EH (cell line): ENCODE data around the gene FAM204A.
A peak's percentile ranks its signal among the peaks of the same experiment; 100 is the strongest.

Experiments used
- DNase-seq: peaks from one replicate; pipeline ENCODE4 v3.0.0-alpha.2; 2015; ENCODE audit warnings: low read depth

The FAM204A gene

GRCh38 chr10:118332236-118332635 is 9.9 kb downstream of the FAM204A start:
- DNase-seq: no peak

GRCh38 chr10:118330295-118331076 is 11.6 kb downstream of the FAM204A start:
- DNase-seq: no peak

- DNase-seq: no peak
Measured at GRCh38 chr10:118324140-118324539, 18.0 kb downstream of the FAM204A start.

DNA sequence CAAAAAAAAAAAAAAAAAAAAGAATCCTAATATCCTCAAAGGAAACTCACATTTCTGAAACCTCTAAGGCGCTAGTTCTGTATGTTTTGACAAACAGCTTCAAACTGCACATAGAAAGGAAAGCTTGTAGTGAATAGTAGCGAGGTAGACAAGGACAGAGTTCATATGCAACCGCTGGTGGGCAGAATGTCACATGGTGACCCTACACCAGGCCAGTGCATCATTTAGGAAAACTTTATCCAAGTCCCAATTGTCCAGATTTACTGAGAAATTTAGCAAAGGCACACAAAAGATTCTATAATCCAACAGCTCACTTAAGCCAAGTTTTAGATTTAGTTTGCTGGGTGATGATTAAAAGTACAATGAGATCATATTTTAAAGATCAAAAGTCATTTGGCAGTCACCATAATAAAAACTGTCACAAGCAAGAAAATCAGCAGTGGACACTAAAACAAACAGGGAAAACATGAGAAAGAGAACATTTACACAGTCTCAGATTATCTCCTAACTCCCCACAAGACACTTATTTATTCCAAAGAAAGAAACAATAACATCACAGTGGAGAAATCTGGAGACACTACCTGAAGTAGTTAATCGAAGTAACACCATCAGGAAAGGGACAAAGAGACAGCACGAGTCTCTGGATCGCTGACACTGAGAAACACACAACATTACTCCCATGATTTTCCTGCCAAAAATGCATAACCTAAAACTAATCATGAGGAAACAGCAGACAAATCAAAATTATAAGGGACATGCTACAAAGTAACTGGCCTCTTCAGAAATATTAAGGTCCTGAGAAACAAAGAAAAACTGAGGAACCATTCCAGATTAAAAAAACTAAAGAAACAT is 20.2 kb downstream of the FAM204A start:
- DNase-seq: no peak

- DNase-seq: no peak
Measured at GRCh38 chr10:118315629-118316028, 26.5 kb downstream of the FAM204A start.

- no peak for DNase-seq
Measured at GRCh38 chr10:118314882-118315281, 27.2 kb downstream of the FAM204A start.

- DNase-seq: peak; percentile 13
Measured at GRCh38 chr10:118311505-118311904, 30.6 kb downstream of the FAM204A start.

GRCh38 chr10:118310822-118311221 is 31.3 kb downstream of the FAM204A start:
- DNase-seq: peak; percentile 56

DNA sequence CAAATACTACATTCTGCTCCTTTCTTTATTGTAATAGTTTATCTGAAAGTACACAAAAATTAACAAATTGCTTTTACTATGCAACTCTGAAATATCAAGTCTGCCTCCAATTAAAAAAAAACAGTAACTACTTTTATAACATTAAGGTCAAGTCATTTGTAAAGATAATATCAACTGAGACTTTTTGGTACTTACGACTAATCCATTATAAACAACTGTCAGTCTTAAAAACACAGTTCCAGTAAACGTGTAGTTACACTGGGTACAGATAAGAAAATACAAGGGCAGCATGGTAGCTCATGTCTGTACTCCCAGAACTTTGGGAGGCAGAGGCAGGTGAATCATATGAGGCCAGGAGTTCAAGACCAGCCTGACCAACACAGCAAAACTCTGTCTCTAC is 32.2 kb downstream of the FAM204A start:
- DNase-seq: no peak

- DNase-seq: peak; percentile 6
Measured at GRCh38 chr10:118308664-118309063, 33.5 kb downstream of the FAM204A start.

- DNase-seq: peak; percentile 18
Measured at GRCh38 chr10:118307859-118308258, 34.3 kb downstream of the FAM204A start.

- DNase-seq: no peak
Measured at GRCh38 chr10:118307220-118307619, 34.9 kb downstream of the FAM204A start.

DNA sequence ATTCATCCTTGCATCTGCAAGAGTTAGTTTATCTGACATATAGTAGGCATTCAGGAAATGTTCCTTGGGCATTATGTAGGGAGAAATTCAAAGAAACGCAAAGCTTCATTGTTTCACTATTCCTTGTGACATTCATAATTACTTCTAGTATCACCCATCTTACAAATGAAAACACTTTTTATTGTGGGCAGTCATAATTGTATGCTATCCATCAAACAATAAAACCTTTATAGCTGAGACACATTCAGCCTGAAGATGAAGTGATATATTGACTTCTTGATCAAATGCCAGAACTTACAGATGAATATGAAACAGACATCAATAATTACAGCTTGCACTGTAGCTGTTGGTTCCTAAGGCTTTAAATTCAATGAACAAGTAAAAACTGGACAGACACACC is 36.4 kb downstream of the FAM204A start:
- DNase-seq: no peak

- DNase-seq: no peak
Measured at GRCh38 chr10:118304521-118304920, 37.6 kb downstream of the FAM204A start.

GRCh38 chr10:118301211-118301610 is 40.9 kb downstream of the FAM204A start:
- DNase-seq: no peak

- no peak for DNase-seq
Measured at GRCh38 chr10:118300320-118300719, 41.8 kb downstream of the FAM204A start.

GRCh38 chr10:118298787-118299186 is 43.3 kb downstream of the FAM204A start:
- no peak for DNase-seq

DNA sequence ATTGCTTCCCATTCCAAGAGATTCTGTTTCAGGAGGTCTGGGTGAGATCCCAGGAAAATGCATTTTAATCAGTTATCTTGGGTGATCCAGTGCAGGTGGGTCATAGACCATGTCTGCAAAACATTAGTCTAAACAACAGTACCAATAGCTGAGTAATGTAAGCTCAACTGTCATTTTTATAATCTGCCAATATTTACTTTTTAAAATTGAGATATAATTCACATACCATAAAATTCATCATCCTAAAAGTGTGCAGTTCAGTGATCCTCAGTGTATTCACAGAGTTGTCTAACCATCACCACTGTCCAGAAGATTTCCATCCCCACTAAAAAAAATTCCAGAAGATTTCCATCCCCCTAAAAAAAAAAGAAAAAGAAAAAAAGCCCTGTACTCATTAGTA is 51.0 kb downstream of the FAM204A start:
- no peak for DNase-seq

DNA sequence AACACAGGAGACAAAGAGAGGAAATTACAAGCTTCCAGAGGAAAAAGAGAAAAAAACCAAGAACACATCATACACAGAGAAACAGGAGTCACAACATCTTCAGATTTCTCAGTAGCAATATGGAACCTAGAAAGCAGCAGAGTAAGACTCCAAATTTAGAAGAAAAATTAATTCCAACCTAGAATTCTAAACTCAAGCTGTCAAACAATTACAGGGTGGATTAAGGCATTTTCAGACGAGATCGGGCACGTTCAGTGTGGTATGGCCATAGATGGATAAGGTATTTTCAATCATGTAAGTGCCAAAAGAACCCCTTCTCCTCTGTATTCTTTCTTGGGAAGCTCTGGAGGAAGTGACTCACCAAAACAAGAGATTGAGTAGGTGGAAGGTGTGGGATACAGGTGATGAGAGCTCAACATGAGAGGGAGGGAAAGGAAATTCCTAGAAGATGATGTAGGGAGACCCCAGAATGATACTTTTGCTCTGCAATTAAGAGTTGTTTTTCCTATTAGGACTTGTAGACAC is 51.6 kb downstream of the FAM204A start:
- DNase-seq: no peak

GRCh38 chr10:118287076-118287806 is 54.9 kb downstream of the FAM204A start:
- no peak for DNase-seq

DNA sequence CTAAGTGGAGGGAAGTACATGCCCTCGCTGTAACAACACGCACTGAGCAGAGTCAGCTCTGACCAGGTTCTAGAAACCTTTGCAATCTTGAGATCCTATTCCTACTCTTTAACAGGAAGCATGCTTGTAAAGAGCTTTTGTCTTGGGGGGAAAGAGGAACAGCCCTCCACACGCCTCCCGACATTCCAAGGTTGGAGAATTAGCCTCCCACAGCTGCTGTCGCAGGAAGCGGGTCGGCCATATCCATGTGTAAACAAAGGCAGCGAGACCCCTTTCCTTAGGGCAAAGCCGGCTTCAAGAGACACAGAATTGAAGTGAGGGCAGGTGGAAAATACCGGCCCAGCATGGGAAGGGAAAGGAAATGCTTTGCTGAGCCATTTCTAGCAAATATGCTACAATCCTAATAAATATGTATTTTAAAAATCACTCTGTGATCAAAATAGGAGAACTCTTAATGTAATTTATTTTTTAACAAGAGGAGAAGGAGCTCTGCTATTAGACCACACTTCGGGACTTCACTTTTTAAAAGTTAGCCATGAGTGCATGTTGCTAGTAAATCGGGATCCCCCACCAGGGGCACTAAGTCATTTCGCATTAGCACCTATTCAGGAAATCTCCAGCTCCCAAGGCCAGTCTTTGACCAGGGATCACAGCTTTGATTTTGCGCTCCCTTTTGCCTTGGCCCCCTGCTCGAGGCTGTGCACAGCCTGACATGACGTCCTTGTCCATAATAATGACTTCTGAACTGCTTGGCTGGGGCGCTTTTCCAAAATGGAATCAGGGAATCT is 55.9 kb downstream of the FAM204A start:
- DNase-seq: no peak

DNA sequence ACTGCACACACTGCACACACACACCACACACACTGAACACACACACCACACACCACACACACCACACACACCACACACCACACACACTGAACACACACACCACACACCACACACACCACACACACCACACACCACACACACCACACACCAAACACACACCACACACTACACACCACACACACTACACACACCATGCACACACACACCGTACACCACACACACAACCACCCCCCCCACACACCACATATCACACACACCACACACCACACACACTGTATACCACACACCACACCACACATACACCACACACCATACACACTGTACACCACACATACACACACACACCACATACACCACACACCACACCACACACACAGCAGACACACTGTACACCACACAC is 59.5 kb downstream of the FAM204A start:
- no peak for DNase-seq
